HepG2 (cell line): ENCODE results near the gene ACP1. TPM values are rescaled to one million over a fixed set of nuclear protein-coding genes. Genes with fewer than 3 reads are reported as not detected.

Experiments used
- ATM ChIP-seq: fragments of 450-650 bp; IDR thresholded peaks from 2 replicates; pipeline ENCODE4 v1.7.1; 2017; ENCODE audit warnings: mild to moderate bottlenecking, borderline replicate concordance
- FUBP1 ChIP-seq: sonication (generic); formaldehyde crosslinking; IDR thresholded peaks from 2 replicates; pipeline ENCODE4 v1.5.1; 2020; ENCODE audit warnings: missing genetic modification reagents, mild to moderate bottlenecking, borderline replicate concordance
- HNRNPH1 ChIP-seq: fragments of 200-400 bp; formaldehyde crosslinking; optimal IDR thresholded peaks from 2 replicates; pipeline ENCODE3; 2017; ENCODE audit warnings: mild to moderate bottlenecking, low read depth, low read length
- IKZF4 ChIP-seq: sonication (generic); formaldehyde crosslinking; IDR thresholded peaks from 2 replicates; pipeline ENCODE4 v1.5.1; 2020; ENCODE audit warnings: borderline replicate concordance, mild to moderate bottlenecking, low read depth, missing genetic modification reagents; ENCODE audit errors: not compliant biosample characterization
- MAFF ChIP-seq: IDR thresholded peaks from 2 replicates; pipeline ENCODE4 v1.6.1; 2011; ENCODE audit warnings: low read depth, low read length, improper control_type of control experiment
- MAX ChIP-seq: IDR thresholded peaks from 2 replicates; pipeline ENCODE4 v1.6.1; 2012; ENCODE audit warnings: inconsistent platforms
- PHF8 ChIP-seq: sonication (generic); formaldehyde crosslinking; IDR thresholded peaks from 2 replicates; pipeline ENCODE4 v1.5.0; 2020; ENCODE audit warnings: missing genetic modification reagents
- PITX1 ChIP-seq: sonication (generic); formaldehyde crosslinking; IDR thresholded peaks from 2 replicates; pipeline ENCODE4 v1.5.1; 2020; ENCODE audit warnings: mild to moderate bottlenecking, missing genetic modification reagents
- SIX4 ChIP-seq: sonication (generic); formaldehyde crosslinking; IDR thresholded peaks from 2 replicates; pipeline ENCODE4 v1.4.0; 2020; ENCODE audit warnings: missing genetic modification reagents
- SOX5 ChIP-seq: IDR thresholded peaks from 2 replicates; pipeline ENCODE4 v1.6.1; 2016; ENCODE audit warnings: borderline replicate concordance
- ZNF34 ChIP-seq: sonication (generic); formaldehyde crosslinking; IDR thresholded peaks from 2 replicates; pipeline ENCODE4 v1.4.0; 2020; ENCODE audit warnings: mild to moderate bottlenecking, missing genetic modification reagents, borderline replicate concordance
- ZNF780A ChIP-seq: sonication (generic); formaldehyde crosslinking; IDR thresholded peaks from 2 replicates; pipeline ENCODE4 v1.8.0; 2022; ENCODE audit warnings: mild to moderate bottlenecking, missing genetic modification reagents, moderate library complexity
- polyA plus RNA-seq, 8 experiments: library from polyadenylated mRNA; depleted of rRNA in 3 of 8; stranded (reverse) in 7 of 8; unstranded in 1 of 8; fragments of >200 nt; fragmentation: Illumina TruSeq in 4 of 8; extraction: Trizol in 4 of 8; gene quantifications; 2 replicates each; pipeline versions ENCODE4 v1.2.1 to v1.2.3, GENCODE V29; 2011 to 2016; ENCODE audit warnings: low read depth in 4 of 8, missing spikeins in 1 of 8, mixed read lengths in 1 of 8; ENCODE audit not compliant: insufficient read depth in 1 of 8
- total RNA-seq, 5 experiments: library from RNA; depleted of rRNA; stranded (reverse); fragments of >200 nt; fragmentation: Illumina TruSeq; extraction: Trizol; gene quantifications; 2 replicates each; pipeline ENCODE4 v1.2.3, GENCODE V29; 2016; ENCODE audit warnings: low read depth in 1 of 5
- TF ChIP-seq, protein P1 (sequence below): sonication (generic); formaldehyde crosslinking; IDR thresholded peaks from 2 replicates; pipeline ENCODE4 v1.4.0; 2020; ENCODE audit warnings: missing genetic modification reagents
- TF ChIP-seq, protein P2 (sequence below): IDR thresholded peaks from 2 replicates; pipeline ENCODE4 v1.6.1; 2016; ENCODE audit warnings: missing compliant biosample characterization, missing genetic modification reagents, borderline replicate concordance

ACP1 gene
- total and polyA plus RNA-seq, 2 of the 13 experiments (the other 11 are each of a cell fraction or from before 2014, with no cell fraction given): 246 to 348 TPM

GRCh38 chr2:264493-265468 is at the start of gene ACP1 (continued):
- TF ChIP-seq, protein P1, sequence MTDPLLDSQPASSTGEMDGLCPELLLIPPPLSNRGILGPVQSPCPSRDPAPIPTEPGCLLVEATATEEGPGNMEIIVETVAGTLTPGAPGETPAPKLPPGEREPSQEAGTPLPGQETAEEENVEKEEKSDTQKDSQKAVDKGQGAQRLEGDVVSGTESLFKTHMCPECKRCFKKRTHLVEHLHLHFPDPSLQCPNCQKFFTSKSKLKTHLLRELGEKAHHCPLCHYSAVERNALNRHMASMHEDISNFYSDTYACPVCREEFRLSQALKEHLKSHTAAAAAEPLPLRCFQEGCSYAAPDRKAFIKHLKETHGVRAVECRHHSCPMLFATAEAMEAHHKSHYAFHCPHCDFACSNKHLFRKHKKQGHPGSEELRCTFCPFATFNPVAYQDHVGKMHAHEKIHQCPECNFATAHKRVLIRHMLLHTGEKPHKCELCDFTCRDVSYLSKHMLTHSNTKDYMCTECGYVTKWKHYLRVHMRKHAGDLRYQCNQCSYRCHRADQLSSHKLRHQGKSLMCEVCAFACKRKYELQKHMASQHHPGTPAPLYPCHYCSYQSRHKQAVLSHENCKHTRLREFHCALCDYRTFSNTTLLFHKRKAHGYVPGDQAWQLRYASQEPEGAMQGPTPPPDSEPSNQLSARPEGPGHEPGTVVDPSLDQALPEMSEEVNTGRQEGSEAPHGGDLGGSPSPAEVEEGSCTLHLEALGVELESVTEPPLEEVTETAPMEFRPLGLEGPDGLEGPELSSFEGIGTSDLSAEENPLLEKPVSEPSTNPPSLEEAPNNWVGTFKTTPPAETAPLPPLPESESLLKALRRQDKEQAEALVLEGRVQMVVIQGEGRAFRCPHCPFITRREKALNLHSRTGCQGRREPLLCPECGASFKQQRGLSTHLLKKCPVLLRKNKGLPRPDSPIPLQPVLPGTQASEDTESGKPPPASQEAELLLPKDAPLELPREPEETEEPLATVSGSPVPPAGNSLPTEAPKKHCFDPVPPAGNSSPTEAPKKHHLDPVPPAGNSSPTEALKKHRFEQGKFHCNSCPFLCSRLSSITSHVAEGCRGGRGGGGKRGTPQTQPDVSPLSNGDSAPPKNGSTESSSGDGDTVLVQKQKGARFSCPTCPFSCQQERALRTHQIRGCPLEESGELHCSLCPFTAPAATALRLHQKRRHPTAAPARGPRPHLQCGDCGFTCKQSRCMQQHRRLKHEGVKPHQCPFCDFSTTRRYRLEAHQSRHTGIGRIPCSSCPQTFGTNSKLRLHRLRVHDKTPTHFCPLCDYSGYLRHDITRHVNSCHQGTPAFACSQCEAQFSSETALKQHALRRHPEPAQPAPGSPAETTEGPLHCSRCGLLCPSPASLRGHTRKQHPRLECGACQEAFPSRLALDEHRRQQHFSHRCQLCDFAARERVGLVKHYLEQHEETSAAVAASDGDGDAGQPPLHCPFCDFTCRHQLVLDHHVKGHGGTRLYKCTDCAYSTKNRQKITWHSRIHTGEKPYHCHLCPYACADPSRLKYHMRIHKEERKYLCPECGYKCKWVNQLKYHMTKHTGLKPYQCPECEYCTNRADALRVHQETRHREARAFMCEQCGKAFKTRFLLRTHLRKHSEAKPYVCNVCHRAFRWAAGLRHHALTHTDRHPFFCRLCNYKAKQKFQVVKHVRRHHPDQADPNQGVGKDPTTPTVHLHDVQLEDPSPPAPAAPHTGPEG (CRISPR knock-in tag): no peak
- no peak for TF ChIP-seq MAFF
- TF ChIP-seq MAX: peak; percentile 97
- TF ChIP-seq FUBP1 (CRISPR knock-in tag): no peak; the same call in 1 of the 2 replicates
- TF ChIP-seq IKZF4 (CRISPR knock-in tag): no peak
- no peak for TF ChIP-seq ZNF780A (CRISPR knock-in tag)
- TF ChIP-seq HNRNPH1: no peak
- peak; percentile 97 for TF ChIP-seq PHF8 (CRISPR knock-in tag)
- TF ChIP-seq PITX1 (CRISPR knock-in tag): peak; percentile 68
- peak; percentile 58; the same call in 1 of the 2 replicates for TF ChIP-seq SIX4 (CRISPR knock-in tag)
- TF ChIP-seq, protein P2, sequence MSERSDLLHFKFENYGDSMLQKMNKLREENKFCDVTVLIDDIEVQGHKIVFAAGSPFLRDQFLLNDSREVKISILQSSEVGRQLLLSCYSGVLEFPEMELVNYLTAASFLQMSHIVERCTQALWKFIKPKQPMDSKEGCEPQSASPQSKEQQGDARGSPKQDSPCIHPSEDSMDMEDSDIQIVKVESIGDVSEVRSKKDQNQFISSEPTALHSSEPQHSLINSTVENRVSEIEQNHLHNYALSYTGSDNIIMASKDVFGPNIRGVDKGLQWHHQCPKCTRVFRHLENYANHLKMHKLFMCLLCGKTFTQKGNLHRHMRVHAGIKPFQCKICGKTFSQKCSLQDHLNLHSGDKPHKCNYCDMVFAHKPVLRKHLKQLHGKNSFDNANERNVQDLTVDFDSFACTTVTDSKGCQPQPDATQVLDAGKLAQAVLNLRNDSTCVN (CRISPR knock-in tag): peak; percentile 82
- TF ChIP-seq ZNF34 (CRISPR knock-in tag): no peak
- TF ChIP-seq ATM: no peak
- peak; percentile 8; the same call in 1 of the 2 replicates for TF ChIP-seq SOX5 (CRISPR knock-in tag)
